ENCODE data around the gene SVOPL. TPM values are rescaled to one million over a fixed set of nuclear protein-coding genes. Genes with fewer than 3 reads are reported as not detected.
"Not testable (repeated sequence)": the region's sequence is repeated elsewhere in the genome, so short reads cannot be mapped to it uniquely, and the experiment has no call there.

The SVOPL gene
- total RNA-seq, 1 donor from 2014 or later = not detected

DNA sequence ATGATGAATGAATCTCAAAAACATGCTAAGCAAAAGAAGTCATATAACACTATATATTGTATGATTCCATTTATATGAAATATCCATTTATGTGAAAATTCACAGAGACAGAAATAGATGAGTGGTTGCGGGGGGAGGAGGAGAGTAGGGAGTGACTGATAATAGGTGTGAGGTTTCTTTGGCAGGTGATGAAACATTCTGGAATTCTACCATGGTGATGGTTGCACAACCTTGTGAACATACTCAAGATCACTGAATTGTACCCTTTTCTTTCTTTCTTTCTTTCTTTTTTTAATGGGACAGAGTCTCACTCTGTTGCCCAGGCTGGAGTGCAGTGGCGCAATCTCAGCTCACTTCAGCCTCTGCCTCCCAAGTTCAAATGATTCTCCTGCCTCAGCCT, 10.7 kb downstream of the SVOPL start:
- no peak overlapping the region for H3K4me3 ChIP-seq (ENCODE audit: low read depth, low read length)
- DNase-seq (ENCODE audit: low read depth) = no peak
- TF ChIP-seq, protein P1, sequence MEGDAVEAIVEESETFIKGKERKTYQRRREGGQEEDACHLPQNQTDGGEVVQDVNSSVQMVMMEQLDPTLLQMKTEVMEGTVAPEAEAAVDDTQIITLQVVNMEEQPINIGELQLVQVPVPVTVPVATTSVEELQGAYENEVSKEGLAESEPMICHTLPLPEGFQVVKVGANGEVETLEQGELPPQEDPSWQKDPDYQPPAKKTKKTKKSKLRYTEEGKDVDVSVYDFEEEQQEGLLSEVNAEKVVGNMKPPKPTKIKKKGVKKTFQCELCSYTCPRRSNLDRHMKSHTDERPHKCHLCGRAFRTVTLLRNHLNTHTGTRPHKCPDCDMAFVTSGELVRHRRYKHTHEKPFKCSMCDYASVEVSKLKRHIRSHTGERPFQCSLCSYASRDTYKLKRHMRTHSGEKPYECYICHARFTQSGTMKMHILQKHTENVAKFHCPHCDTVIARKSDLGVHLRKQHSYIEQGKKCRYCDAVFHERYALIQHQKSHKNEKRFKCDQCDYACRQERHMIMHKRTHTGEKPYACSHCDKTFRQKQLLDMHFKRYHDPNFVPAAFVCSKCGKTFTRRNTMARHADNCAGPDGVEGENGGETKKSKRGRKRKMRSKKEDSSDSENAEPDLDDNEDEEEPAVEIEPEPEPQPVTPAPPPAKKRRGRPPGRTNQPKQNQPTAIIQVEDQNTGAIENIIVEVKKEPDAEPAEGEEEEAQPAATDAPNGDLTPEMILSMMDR (conservative IDR thresholded peaks at IDR 0.05; ENCODE audit: low read depth, low read length) = no peak

GRCh38 chr7:138688037-138688436, 13.1 kb downstream of the SVOPL start:
- H3K4me3 ChIP-seq (ENCODE audit: low read depth, low read length); DNase-seq (ENCODE audit: low read depth): not testable (repeated sequence)

DNA sequence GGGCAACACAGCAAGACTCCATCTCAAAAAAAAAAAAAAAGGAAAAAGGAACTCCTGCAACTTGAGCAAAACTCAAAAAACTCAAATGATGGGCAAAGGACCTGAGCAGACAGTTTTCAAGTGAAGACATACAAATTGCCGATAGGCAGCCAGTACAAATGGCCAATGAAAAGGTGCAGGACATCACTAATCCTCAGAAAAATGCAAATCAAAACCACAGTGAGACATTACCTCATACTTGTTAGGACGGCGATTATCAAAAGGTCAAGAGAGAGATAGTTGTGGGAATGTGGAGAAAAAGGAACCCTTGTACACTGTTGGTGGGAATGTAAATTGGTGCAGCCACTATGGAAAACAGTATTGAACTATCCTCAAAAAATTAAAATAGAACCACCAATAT, 16.8 kb downstream of the SVOPL start:
- TF ChIP-seq, protein P1 (conservative IDR thresholded peaks at IDR 0.05; ENCODE audit: low read depth, low read length) = no peak
- no peak for DNase-seq (ENCODE audit: low read depth)
- H3K4me3 ChIP-seq (ENCODE audit: low read depth, low read length) = no peak overlapping the region

DNA sequence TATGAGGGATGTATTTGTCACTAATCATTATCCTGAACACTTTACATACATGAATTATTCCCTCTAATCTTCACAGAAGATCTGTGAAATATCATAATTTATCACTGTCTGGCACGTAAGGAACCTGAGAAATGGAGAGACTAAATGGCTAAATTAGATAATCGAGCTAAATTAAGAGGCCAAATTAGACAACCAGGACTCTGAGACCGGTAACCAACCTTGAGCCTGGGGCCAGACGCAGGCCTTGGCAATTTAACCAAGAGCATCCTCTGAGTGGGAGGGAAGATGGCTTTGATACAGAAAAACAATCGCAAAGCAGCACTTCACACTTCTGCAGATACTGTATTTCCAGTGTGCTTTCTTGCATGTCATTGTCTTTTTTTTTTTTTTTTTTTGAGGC, 21.4 kb downstream of the SVOPL start:
- DNase-seq (ENCODE audit: low read depth) = no peak
- TF ChIP-seq, protein P1 (conservative IDR thresholded peaks at IDR 0.05; ENCODE audit: low read depth, low read length) = no peak

GRCh38 chr7:138670594-138670993, 30.6 kb downstream of the SVOPL start:
- H3K4me3 ChIP-seq (ENCODE audit: low read depth, low read length) = no peak overlapping the region
- TF ChIP-seq, protein P1 (conservative IDR thresholded peaks at IDR 0.05; ENCODE audit: low read depth, low read length) = no peak
- no peak for DNase-seq (ENCODE audit: low read depth)

More for the DNA sequence above, 21.4 kb downstream of the SVOPL start:
- no peak overlapping the region for H3K4me3 ChIP-seq (ENCODE audit: low read depth, low read length)

GRCh38 chr7:138669364-138669763, 31.8 kb downstream of the SVOPL start:
- no peak overlapping the region for H3K4me3 ChIP-seq (ENCODE audit: low read depth, low read length)

DNA sequence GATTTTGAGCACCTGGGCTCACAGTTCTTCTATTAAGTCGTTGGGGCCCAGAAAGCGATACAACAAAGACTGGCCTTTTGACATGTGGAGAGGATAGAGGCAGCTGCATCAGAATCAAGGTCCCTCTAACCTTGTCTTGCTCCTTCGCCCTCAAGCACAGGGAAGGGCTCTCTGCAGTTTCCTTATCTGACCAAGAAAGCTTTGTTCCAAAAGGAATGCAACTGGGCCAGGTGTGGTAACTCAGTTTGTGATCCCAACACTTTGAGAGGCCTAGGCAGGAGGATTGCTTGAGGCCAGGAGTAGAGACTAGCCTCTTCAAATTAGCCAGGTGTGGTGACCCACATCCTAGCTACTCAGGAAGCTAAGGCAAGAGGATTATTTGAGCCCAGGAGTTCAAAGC, 32.2 kb downstream of the SVOPL start:
- no peak overlapping the region for H3K4me3 ChIP-seq (ENCODE audit: low read depth, low read length)
- TF ChIP-seq, protein P1 (conservative IDR thresholded peaks at IDR 0.05; ENCODE audit: low read depth, low read length) = no peak
- no peak for DNase-seq (ENCODE audit: low read depth)

More at GRCh38 chr7:138669364-138669763, 31.8 kb downstream of the SVOPL start:
- DNase-seq (ENCODE audit: low read depth) = no peak
- TF ChIP-seq, protein P1 (conservative IDR thresholded peaks at IDR 0.05; ENCODE audit: low read depth, low read length) = no peak

- DNase-seq (ENCODE audit: low read depth) = no peak
These were observed 32.9 kb downstream of the SVOPL start for GRCh38 chr7:138668229-138668596.

More at GRCh38 chr7:138668229-138668596, 32.9 kb downstream of the SVOPL start:
- H3K4me3 ChIP-seq (ENCODE audit: low read depth, low read length) = no peak overlapping the region
- TF ChIP-seq, protein P1 (conservative IDR thresholded peaks at IDR 0.05; ENCODE audit: low read depth, low read length) = no peak
